GM21381 (cell line): ENCODE data around the gene CAMKK1.
"Not testable (repeated sequence)": the region's sequence is repeated elsewhere in the genome, so short reads cannot be mapped to it uniquely, and the experiment has no call there.

Source experiments
- ATAC-seq: cut with Tn5 transposase; IDR thresholded peaks from one replicate; pipeline ENCODE4 v1.9.1; 2021; ENCODE audit warnings: mild to moderate bottlenecking, moderate library complexity; ENCODE audit not compliant: unreplicated experiment

The CAMKK1 gene

DNA sequence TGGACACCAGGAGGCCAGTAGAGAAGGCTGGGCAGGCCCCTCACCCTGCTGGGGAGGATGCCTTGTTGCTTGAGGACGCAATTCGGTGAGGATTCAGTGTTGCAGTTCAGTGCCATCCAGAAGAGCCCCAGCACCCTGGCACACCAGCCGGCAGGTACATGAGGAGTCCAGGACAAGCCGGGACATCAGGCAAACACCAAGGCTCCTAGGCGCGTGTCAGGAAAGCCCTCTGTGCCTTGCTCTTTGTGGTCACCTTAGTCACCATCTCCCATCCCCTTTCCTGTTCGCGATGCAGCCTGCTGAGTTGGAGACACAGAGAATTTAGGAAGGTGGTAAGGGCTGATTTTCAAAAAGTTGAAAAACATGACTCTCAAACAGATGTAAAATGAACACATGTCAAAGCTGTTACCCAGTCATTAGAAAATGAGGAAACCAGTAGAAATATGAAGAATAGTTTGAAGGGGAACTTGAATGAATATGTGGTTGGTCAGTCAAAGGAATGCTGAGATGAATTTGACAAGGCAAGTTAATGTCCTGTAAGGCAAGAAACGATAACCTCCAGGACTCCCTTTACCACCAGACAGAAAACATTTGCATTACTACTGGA is 44.5 kb downstream of the CAMKK1 start:
- no peak for ATAC-seq

- no peak for ATAC-seq
These were observed 45.6 kb downstream of the CAMKK1 start for GRCh38 chr17:3847165-3847670.

- ATAC-seq, result no peak
These were observed 46.3 kb downstream of the CAMKK1 start for GRCh38 chr17:3846437-3847164.

DNA sequence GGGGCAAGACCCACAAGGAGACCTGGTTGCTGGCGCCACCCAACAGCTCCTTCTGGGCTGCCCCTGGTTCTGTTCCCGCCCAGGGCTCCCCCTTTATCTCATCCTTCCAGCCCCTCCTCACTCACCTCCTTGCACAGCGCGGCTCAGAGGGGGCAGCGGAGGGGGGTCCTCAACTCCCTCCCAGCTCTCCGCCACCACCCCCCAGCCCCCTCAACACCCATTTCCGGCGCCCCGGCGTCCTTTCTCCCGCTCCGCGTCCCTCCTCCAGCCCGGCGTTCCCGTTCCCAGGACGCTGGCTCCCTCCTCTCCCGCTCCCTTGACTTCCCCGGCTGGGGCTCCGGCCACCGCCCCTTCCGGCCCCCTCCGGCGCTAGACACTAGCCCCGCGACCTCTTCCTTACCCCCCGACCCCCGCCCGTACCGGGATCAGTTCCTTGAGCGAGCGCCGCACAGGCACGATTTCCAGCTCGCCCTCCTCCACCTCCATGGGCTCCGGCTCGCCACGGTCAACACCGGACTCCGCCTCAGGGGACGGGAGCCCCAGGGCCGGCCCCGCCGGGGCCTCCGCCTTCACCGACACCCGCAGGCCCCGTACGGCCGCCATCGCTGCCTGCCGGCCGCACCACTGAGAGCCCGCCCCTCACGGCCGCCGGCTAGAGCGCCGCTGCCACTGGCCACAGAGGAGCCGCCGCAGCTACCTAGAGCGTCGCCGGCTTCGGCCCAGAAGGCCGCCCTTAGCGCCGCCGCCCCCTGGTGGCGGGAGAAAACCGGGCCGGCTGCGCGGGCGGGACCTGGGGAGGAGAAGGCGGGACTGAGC is 47.0 kb downstream of the CAMKK1 start, which contains the start of gene NCBP3:
NCBP3 (minus strand) TSS at position 626 of the 816 bp plus-strand sequence; CDS start at position 603, 23 bp downstream.
- peak; percentile 96 for ATAC-seq

DNA sequence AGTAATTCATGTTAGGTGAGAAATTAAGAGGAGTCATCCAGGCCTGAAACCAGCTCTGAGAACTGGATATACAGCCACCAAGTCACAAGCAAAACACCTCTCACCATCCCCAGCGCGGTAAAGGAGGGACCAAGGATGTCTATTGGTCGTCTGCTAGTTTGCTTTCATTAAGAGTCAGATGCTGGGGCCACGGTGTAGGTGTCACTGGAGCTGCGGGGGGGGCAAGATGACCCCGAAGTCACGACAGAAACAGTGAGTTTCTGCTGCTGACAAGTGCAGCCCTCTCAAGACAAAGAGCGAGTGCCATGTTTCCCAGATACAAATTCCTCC is 47.6 kb downstream of the CAMKK1 start:
- ATAC-seq, result peak; percentile 4

DNA sequence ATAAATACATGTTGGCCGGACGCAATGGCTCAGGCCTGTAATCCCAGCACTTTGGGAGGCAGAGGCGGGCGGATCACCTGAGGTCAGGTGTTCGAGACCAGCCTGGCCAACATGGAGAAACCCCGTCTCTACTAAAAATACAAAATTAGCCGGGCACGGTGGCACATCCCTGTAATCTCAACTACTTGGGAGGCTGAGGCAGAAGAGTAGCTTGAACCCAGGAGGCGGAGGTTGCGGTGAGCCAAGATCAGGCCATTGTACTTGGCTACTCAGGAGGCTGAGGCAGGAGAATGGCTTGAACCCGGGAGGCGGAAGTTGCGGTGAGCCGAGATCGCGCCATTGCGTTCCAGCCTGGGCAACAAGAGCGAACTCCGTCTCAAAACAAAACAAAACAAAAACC is 48.3 kb downstream of the CAMKK1 start:
- ATAC-seq, result not testable (repeated sequence)

DNA sequence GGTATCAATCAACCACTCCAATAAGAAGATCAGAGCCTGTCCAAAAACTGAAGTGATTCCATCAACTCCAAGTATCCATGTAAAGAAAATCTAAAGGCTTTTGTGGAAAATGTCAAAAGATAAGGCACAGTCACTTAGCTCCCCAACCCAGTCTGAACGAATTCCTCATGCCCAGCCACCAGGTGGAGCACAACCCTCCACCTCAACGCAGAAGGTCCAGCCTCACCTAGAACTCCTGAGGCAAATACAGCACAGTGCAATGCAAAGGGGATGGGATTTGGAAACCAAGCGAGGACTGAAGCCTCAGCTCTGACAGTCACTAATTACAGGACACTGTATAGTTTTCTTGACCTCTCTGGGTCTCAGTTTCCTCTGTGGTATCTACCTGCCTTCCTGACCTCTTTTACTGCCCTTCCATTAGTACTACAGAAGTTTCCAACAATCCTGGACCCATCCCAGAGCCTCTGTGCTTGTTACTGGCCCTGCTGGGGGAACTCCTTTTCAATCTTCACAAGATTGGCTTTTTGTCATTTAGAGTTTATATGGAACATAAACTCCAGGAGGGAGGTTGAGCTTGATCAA is 48.8 kb downstream of the CAMKK1 start:
- no peak for ATAC-seq

DNA sequence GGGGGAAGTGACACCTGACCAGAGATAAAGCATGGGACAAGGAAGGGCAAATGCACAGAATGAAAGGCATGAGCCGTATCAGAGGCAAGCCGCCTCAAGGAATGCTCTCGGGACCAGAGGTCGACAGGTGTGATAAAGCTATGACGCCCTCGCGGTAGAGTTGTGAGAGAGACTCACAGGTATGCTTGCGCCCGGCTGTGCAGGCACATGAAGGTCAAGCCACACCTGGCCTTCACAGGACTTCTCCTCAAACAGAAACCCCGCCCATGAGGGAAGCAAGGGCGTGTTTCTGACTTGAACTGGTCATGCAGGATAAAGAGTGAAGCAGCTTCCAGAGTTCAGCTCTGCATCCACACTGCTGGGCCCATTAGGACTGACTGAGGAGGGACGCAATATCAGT is 54.6 kb downstream of the CAMKK1 start:
- no peak for ATAC-seq

DNA sequence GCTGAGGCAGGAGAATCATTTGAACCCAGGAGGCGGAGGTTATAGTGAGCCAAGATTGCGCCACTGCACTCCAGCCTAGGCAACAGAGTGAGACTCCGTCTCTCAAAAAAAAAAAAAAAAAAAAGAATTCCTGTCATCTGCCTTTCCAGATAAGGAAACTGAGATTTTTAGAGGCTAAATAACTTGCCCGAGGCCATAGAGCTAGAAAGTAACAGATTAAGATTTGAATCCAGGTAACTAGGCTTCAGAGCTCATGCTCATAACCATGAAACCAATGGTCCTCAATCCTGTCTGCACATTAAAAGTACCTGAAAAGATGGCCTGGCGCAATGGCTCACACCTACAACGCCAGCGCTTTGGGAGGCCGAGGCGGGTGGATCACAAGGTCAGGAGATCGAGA is 56.3 kb downstream of the CAMKK1 start:
- ATAC-seq, result no peak

- ATAC-seq, result no peak
These were observed 57.2 kb downstream of the CAMKK1 start for GRCh38 chr17:3835410-3836229.

GRCh38 chr17:3834811-3835210 is 58.0 kb downstream of the CAMKK1 start:
- ATAC-seq, result no peak

- no peak for ATAC-seq
These were observed 64.0 kb downstream of the CAMKK1 start for GRCh38 chr17:3828852-3829232.

GRCh38 chr17:3828151-3828851 is 64.6 kb downstream of the CAMKK1 start:
- ATAC-seq, result no peak

- ATAC-seq, result no peak
These were observed 65.6 kb downstream of the CAMKK1 start for GRCh38 chr17:3827124-3827773.

- no peak for ATAC-seq
These were observed 66.7 kb downstream of the CAMKK1 start for GRCh38 chr17:3826191-3826590.

DNA sequence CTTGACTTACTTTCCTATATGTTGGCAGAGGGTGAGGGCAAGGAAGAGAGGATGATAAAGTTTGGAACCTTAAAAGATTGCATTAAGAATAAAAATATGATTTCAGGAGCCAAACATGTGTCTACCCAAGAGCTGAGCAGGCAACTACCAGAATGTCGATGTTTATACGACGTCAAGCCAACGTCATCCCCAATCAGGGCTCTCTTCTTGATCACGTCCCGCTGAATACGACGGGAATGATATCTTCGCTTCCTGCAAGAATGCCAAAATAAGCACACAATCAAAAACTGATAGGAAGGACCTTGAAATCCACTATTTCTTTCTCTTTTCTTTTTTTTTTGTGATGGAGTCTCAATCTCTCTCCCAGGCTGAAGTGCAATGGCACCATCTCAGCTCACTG is 71.8 kb downstream of the CAMKK1 start:
- ATAC-seq, result no peak

- ATAC-seq, result no peak
These were observed 74.1 kb downstream of the CAMKK1 start for GRCh38 chr17:3818786-3819185.

DNA sequence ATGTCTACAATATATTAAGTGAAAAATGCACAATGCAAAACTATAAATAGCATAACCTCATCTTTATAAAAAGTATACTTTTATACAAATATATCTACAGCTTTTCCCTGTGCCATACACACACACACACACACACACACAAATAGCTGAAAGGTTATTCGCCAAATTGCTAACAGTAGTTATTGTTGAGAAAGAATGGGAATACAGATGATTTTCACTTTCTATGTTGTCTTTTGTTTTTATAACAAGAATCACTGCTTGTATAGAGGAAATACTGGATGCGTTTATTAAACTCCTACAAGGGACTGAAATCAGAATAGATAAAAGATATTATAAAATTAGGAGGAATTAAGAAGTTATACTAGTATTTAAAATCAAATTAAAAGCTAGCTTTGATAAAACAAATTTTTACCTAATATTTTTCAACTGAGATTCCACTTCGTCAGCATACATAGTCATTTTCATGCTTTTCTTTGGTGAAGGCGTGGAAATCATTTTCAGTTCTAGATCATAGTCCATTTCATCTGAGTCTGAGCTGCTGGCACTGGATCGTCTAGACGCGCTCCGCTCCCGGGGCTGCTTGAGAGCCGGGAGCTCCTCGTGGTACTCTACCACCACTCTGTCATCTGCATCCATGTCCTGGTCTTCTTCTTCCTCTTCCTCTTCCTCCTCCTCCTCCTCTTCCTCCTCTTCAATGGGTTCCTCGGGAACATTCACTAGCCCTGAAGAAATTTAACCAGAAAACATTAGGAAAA is 74.8 kb downstream of the CAMKK1 start:
- no peak for ATAC-seq

DNA sequence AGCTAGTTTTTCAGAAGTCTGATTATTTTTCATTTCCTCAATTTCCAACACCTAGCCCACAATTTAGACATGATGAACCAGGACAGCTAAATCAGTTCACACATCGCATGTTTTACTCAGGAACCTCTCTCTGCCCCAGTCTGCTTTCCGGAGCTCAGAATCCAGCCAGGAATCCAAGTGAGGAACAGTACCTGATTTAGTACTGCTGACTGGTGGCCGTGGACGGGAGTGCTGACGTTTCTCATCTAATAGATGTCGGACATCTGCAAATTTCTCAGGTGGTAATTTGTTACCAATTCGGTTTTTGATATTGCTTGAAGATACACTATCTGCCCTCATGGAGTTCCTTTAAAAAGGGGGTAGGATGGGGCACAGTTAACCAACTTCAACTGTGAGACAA is 76.9 kb downstream of the CAMKK1 start:
- ATAC-seq, result no peak
